Ascending aorta (tissue), 2 donors: ENCODE data around the gene TTC3. TPM values are rescaled to one million over a fixed set of nuclear protein-coding genes. Genes with fewer than 3 reads are reported as not detected.

Source experiments
- DNase-seq, 2 donors: peaks; one replicate each; pipeline ENCODE4 v3.0.0-alpha.2; 2019; ENCODE audit warnings: low spot score in 2 of 2
- H3K27ac ChIP-seq, 2 donors: fragments of 200-600 bp; sonication (generic); one replicate each; pipeline ENCODE4 v1.5.1; 2016 to 2017; ENCODE audit warnings: mild to moderate bottlenecking in 1 of 2
- H3K27me3 ChIP-seq: fragments of 200-600 bp; sonication (generic); one replicate; pipeline ENCODE4 v1.5.1; 2017
- H3K36me3 ChIP-seq, 2 donors: fragments of 200-600 bp; sonication (generic); one replicate each; pipeline ENCODE4 v1.5.1; 2016
- H3K4me1 ChIP-seq, 2 donors: fragments of 200-600 bp; sonication (generic); one replicate each; pipeline ENCODE4 v1.5.1; 2016 to 2017; ENCODE audit warnings: mild to moderate bottlenecking in 1 of 2
- H3K4me3 ChIP-seq, 2 donors: fragments of 200-600 bp; sonication (generic); one replicate each; pipeline ENCODE4 v1.5.1; 2016 to 2017; ENCODE audit warnings: mild to moderate bottlenecking in 1 of 2
- H3K9me3 ChIP-seq, 2 donors: fragments of 200-600 bp; sonication (generic); one replicate each; pipeline ENCODE4 v1.5.1; 2016
- intact Hi-C: fragments of 100-400 bp; cut with DNase I; formaldehyde crosslinking; loops from one replicate; pipeline ENCODE4 v1.15.1; 2023
- total RNA-seq: library from RNA; depleted of rRNA; stranded (reverse); fragments of >200 nt; gene quantifications from one replicate; pipeline ENCODE4 v1.1.0, GENCODE V29; 2016
- TF ChIP-seq, protein P1 (sequence below), 3 experiments: fragments of 200-600 bp in 2 of 3; fragments of 450-650 bp in 1 of 3; sonication (generic) in 2 of 3; IDR thresholded peaks; one replicate each; pipeline ENCODE4 v1.5.1; 2016 to 2019; ENCODE audit warnings: antibody characterized with exemption in 3 of 3, mild to moderate bottlenecking in 1 of 3, moderate library complexity in 1 of 3

TTC3 gene
- total RNA-seq, 1 donor from 2014 or later, result 70.7 TPM

GRCh38 chr21:37071561-37072273 lies 1.3 kb upstream of the TTC3 start:
- TF ChIP-seq, protein P1, sequence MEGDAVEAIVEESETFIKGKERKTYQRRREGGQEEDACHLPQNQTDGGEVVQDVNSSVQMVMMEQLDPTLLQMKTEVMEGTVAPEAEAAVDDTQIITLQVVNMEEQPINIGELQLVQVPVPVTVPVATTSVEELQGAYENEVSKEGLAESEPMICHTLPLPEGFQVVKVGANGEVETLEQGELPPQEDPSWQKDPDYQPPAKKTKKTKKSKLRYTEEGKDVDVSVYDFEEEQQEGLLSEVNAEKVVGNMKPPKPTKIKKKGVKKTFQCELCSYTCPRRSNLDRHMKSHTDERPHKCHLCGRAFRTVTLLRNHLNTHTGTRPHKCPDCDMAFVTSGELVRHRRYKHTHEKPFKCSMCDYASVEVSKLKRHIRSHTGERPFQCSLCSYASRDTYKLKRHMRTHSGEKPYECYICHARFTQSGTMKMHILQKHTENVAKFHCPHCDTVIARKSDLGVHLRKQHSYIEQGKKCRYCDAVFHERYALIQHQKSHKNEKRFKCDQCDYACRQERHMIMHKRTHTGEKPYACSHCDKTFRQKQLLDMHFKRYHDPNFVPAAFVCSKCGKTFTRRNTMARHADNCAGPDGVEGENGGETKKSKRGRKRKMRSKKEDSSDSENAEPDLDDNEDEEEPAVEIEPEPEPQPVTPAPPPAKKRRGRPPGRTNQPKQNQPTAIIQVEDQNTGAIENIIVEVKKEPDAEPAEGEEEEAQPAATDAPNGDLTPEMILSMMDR (IDR thresholded peaks at IDR 0.05), result no peak
- H3K4me3 ChIP-seq, result peak overlapping the region; percentile 84 to 96
- peak overlapping the region; percentile 95 to 100 for H3K27ac ChIP-seq
- H3K27me3 ChIP-seq, result no peaks in the 10 kb centered on the region
- peaks cover 0 to 15% of the 10 kb centered on the region in 2 donors for H3K4me1 ChIP-seq
- intact Hi-C loops, result loop anchor here (1.0 to 5.0 kb wide), 5 partner anchors 81 to 914 kb away; partner anchors contain the start of genes DOP1B, DYRK1A and VPS26C
- H3K36me3 ChIP-seq, result peaks cover 3 to 8% of the 10 kb centered on the region in 2 donors
- DNase-seq, result peak; percentile 32 to 85
- H3K9me3 ChIP-seq, result no peaks in the 10 kb centered on the region

DNA sequence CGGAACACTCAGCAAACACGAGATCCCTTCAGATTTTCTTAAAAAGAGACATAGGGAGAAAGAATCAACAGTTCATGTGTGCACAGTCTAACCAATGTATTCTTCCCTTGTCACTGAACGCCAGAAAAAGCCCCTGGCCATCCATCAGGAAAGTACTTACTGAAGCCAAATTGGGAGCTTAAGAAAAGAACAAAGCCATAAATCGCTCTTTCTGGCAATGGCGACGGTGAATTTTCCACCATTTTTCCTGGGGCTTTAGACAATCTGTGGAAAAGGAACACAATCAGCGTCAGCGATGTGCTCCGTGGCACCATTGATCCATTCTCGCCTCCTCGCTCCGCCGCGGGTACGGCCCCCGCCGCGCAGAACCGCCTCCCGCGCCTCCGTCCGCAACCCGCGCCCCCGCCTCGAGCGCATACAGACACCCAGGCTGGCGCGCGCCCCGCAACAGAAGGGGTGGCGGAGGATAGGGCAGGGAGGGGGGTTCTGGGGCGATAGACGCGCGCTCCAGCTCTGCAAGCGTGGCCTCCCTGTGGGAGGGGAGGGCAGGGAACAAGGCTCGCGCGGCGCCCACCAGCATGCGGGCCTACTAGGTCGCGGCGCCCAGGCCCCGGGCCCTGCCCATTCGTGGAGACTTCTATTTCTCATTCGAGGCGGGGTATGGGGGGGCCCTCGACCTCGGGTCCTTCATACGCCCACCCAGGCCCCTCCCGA lies 623 bp upstream of the TTC3 start:
- TF ChIP-seq, protein P1 (IDR thresholded peaks at IDR 0.05), result no peak
- H3K27ac ChIP-seq, result peak overlapping the region; percentile 95 to 100
- no peaks in the 10 kb centered on the region for H3K9me3 ChIP-seq
- peak overlapping the region; percentile 84 to 96 for H3K4me3 ChIP-seq
- peak; percentile 27 to 84 for DNase-seq
- H3K36me3 ChIP-seq, result peaks cover 0 to 8% of the 10 kb centered on the region in 2 donors
- intact Hi-C loops, result loop anchor here (1.0 to 5.0 kb wide), 5 partner anchors 82 to 915 kb away; partner anchors contain the start of genes DOP1B, DYRK1A and VPS26C
- H3K27me3 ChIP-seq, result no peaks in the 10 kb centered on the region
- H3K4me1 ChIP-seq, result peaks cover 0 to 15% of the 10 kb centered on the region in 2 donors

DNA sequence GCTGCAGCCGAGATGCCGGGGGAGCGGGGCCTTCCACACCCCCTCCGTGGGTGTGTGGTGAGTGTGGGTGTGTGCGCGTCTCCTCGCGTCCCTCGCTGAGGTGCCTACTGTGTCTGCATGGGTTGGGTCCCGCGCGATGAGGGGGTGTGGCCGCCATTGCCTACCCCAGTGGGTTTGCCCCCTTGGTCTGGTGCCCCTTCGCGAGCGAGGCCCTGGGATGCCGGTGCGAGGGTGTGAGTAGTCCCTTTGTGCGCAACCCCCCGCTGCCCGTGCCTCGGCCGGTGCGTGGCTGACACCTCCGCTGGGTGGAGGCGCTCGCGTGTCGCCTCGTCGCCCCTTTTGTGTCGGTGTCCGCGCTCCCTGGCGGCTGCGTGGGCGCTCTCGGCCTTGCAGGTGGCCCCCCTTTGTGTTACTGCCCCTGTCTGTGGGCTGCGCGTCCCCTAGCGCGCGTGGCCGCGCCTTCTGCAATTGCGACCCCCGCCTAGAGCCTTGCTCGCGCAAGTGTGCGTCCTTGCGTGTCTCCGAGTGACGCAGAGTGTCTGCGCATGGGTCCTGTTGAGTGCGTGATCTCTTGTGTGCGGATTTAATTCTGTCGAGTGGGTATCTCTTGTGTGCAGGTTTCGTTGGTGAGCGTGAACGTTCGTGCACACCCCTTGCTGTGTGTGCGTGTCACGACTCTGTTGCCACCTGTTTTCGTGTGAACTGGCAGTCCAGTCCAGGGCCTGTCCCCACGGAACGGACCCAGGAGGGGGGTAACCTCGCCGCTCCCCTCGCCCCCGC lies 553 bp downstream of the TTC3 start:
- H3K36me3 ChIP-seq, result peaks cover 0 to 5% of the 10 kb centered on the region in 2 donors
- H3K9me3 ChIP-seq, result no peaks in the 10 kb centered on the region
- H3K4me3 ChIP-seq, result peak overlapping the region; percentile 84 to 96
- peak overlapping the region; percentile 95 to 100 for H3K27ac ChIP-seq
- H3K4me1 ChIP-seq, result peaks cover 0 to 15% of the 10 kb centered on the region in 2 donors
- TF ChIP-seq, protein P1 (IDR thresholded peaks at IDR 0.05), result peak in 1 of 3 experiments; percentile 22
- intact Hi-C loops, result loop anchor here (2.0 to 5.0 kb wide), 4 partner anchors 149 to 916 kb away; partner anchors contain the start of genes DOP1B, DYRK1A and VPS26C
- DNase-seq, result peak; percentile 24 to 77
- no peaks in the 10 kb centered on the region for H3K27me3 ChIP-seq

DNA sequence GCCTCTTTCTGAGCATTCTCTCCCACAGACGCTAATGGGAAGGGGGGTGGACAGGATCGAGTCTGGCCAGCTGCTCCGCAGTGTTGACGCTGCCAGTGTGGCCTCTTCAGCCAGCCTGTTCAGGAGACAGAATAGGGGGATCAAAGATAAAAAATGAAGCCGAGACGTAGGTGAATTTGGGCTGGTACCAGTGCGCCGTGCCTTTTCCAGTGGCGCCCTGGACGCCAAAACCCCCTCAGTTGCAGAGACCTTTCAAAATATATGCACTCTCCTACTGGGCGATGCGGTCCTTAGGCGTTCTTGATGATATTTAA lies 1.1 kb downstream of the TTC3 start:
- Histone ChIP-seq H3K4me3 (peak overlapping the region; percentile 84 to 96), H3K27me3 (no peaks in the 10 kb centered on the region), H3K9me3 (no peaks in the 10 kb centered on the region), H3K27ac (peak overlapping the region; percentile 95 to 100), H3K4me1 (peaks cover 0 to 15% of the 10 kb centered on the region in 2 donors), H3K36me3 (no peaks in the 10 kb centered on the region)
- DNase-seq, result no peak
- intact Hi-C loops, result loop anchor here (5.0 kb wide), 3 partner anchors 148 to 917 kb away; partner anchors contain the start of genes DOP1B and VPS26C
- TF ChIP-seq, protein P1 (IDR thresholded peaks at IDR 0.05), result no peak

DNA sequence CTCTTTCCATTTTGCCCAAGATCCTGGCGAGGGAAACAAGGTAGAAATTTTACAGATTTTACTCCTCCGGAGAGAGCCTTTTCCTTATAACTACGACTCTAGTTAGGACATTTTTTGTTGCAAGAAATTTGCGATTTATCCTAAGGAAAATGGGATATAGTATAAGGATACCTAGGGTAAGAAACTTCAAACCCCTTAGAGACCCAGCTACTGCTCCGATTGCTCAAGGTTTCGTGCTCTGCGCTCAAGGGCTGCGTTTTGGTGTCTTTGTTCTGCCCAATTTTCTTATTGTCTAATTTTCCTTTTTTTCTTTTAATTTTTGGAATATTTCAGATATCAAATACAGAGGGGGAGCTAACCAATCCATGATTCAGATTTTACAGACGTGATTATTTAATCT lies 1.5 kb downstream of the TTC3 start:
- Histone ChIP-seq H3K27ac (peak overlapping the region; percentile 95 to 100), H3K27me3 (no peaks in the 10 kb centered on the region), H3K9me3 (no peaks in the 10 kb centered on the region), H3K4me1 (peaks cover 0 to 15% of the 10 kb centered on the region in 2 donors), H3K4me3 (peak overlapping the region; percentile 84 to 96), H3K36me3 (no peaks in the 10 kb centered on the region)
- TF ChIP-seq, protein P1 (IDR thresholded peaks at IDR 0.05), result no peak
- no peak for DNase-seq
- intact Hi-C loops, result loop anchor here (5.0 kb wide), 3 partner anchors 148 to 917 kb away; partner anchors contain the start of genes DOP1B and VPS26C
